Measurements from ENCODE around the gene RO60.
A peak's percentile ranks its signal among the peaks of the same experiment; 100 is the strongest.
"Not testable (repeated sequence)": the region's sequence is repeated elsewhere in the genome, so short reads cannot be mapped to it uniquely, and the experiment has no call there.

The RO60 gene

DNA sequence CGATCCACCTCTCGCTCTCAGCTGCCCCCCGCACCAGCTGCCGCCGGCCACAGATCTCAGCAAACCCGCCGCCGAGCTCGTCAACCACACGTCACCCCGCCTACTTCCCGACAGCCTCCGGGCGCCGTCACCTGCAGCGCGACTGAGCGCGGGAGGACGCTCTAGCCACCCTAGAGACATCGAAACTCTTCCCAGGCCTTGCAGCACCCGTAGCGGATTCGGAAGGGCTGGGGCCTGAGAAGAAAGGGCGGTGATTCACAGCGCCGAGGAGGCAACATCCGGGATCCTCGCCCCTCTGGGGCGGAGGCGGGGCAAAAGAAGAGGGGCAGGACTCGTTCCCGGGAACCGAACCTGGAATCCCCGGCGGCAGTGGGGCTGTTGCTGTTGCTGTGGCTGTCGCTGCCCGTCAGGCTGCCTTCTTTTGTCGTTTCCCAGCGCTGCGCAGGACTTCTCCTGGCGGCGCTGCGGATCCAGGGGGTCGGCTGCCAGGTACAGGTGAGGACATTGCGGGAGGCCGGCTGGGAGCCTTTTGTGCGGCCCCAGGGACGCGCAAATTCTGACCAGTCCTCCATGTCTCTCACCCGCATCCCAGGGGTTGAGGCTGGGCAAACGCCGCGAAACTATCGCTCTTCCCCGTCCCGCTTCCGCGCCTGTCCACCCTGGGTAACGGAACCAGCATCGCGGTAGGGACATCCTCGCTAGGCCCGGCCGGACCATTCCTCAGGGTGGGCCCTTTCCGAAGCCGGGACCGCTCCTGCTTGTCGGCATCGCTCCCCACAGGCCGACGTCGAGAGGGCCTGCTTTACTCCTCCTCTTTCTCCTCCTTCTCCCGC lies at the start of gene RO60, which contains the start of gene UCHL5:
Gene RO60, plus strand, starts transcription at position 331 of the 833 bp plus-strand sequence. CDS start 9,443 bp downstream, outside the sequence.
Gene UCHL5, minus strand, starts transcription at position 79 of the 833 bp plus-strand sequence. CDS start 100 bp downstream, outside the sequence.
- peak; percentile 99 for DNase-seq

DNA sequence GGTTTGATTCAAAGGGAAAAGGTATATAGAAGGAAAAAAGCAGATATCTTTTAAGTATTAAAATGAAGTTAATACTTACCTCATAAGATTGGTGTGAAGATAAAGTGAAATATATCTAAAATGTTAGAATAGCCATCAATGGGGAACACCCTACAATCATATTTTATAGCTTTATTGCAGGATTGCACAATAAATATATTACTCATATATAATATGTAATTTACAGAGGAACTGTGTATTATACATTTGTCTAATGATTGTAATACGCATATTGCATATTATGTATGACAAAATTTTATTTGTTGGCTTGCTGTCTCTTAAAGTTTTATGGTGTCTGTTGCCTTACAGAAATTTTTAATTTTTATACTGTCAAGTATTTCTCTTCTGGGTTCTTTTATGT lies 48.0 kb upstream of the RO60 start:
- no peak for DNase-seq

DNA sequence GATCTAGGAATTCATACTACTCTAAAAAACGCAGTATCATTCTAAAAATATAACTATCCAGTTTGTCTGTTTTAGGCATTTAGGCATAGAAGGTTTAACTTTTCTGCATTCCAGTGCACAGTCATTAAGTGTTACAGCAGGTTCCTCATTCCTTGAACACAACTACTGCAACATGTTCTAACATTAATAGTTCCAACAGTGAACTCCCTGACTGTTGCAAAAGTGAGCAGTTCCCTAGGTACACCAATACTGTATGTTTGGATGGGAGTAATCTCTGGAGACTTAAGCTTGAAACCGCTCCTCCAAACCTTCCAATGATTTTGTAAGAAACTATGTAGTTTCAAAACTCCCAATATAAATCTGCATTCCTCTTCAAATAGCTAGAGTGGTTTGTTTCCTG lies 46.4 kb upstream of the RO60 start:
- DNase-seq = no peak

DNA sequence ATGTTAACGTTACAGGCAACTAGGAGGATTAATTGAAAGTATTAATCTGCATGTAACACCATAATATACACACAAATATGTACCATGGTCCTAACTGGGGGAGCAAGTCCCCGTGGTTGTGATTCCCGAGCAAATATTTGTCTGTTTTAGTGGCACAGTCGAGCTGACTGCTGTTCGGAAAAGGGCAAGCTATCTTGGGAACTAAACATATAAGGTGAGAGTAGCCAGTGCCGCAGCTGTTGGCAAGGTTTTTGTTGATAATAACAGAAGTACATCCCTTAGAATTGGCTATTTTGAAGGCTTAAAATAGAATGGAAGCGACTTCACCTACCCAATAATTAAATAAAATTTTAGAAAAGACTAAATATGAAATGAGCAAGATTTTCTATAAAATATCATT lies 45.7 kb upstream of the RO60 start:
- DNase-seq = no peak

DNA sequence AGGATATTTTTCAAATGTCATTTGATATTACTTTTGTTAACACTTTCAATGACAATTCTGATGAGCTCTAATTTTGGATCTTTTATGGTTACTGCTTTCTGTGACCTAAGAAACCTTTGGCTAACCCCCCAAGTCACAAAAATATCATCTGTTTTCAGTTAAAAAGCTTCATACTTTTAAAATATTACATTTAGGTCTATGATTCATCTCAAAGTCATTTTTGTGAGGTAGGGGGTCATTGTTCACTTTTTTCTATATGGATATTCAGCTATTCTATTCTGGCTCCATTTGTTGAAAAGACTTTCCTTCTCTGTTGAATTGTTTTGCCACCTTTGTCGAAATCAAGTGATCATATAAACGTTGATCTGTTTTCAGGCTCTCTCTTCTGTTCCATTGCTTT lies 45.0 kb upstream of the RO60 start:
- DNase-seq = no peak

DNA sequence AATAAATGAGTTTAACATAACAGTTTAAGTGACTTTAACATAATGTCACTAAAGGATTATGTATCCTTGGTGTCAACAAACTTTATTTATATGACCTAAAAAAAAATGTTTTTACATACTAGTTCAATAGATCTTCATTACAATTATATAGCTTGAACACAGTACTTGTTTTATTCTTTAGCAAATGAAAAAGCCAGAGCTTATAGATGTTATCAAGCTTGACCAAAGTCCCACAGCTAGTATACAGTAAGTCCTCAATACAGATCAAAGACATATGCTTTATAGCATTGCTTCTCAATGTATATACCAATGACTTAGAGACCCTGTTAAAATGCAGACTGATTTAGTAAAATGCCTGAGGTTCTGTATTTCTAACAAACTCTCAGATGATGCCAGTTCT lies 42.6 kb upstream of the RO60 start:
- no peak for DNase-seq

DNA sequence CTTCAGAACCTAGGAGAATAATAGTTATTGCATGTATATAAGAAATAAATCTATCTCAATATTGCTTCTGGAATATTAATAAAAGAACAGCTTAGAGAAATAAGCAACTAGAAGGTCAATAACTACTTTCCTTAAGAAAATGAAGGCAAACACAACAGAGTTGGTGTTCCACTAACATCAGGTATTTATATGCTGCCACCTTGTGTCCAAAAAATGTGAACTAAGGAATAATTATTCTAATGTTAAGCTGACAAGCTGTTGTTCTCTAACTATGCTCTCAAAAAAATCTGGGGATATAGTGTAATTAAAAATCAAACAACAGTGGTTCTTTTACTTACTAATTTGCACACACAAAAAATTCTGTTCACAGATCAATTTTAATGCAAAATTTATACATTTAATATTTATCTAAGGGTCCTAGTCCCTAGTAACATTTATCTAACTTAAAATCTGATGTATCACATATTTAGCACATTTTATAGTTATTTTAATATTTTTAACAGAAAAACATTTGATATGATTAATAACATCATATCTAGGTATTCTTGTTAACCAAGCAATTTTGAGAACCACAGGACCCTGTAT lies 39.9 kb upstream of the RO60 start:
- DNase-seq = peak; percentile 77

DNA sequence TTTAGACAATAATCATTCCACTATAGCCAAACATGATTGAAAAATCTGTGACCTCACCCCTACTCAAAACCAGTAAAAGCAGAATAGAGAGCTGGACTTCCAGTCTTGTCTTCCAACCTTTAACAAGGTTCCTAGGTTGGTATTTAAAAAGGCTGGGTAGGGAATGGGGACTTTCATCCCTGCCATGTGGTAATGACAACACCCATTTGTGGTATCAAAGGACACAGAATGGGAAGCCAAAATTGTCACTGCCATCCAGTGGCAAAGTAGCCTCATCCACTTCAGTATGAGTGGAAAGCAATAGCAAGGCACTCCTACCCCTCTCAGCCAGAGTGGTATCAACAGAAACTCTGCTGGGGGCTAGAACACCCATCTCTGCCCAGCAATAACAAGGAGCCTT lies 34.2 kb upstream of the RO60 start:
- no peak for DNase-seq

DNA sequence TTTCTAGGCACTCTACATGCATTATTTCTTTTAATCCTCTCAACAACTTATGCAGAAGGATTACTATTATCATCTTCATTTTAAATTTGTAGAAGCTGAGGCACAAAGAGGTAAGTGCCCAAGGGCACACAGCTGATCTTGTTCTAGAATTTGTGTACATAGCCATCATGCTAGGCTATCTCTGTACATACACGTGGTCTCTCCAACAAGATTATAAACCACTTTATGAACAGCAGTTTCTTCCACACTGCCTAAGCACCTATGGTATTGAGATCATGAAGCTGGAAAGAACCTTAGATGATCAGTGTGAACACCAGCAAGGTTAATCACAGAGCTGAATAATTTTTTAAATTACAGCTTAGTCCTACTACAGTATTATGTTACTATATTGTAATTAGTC lies 29.1 kb upstream of the RO60 start:
- DNase-seq = peak; percentile 25

DNA sequence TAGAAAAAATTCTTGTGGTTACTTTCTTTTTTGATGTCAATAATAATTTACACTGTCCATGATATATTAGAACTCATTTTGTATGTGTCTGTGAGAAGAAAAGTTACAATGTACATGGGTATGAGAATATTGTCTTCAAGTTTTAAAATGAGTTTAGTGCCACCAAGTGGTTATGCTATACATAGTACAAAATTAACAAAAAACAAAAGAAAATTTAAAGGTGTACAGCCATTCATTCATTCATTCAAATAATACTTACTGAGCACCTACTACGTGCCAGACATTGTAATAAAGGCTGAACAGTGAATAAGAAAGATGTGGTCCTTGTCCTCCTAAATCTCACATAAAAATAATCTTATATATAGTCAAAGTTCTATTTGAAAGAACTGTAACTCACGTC lies 28.0 kb upstream of the RO60 start:
- DNase-seq = peak; percentile 57

DNA sequence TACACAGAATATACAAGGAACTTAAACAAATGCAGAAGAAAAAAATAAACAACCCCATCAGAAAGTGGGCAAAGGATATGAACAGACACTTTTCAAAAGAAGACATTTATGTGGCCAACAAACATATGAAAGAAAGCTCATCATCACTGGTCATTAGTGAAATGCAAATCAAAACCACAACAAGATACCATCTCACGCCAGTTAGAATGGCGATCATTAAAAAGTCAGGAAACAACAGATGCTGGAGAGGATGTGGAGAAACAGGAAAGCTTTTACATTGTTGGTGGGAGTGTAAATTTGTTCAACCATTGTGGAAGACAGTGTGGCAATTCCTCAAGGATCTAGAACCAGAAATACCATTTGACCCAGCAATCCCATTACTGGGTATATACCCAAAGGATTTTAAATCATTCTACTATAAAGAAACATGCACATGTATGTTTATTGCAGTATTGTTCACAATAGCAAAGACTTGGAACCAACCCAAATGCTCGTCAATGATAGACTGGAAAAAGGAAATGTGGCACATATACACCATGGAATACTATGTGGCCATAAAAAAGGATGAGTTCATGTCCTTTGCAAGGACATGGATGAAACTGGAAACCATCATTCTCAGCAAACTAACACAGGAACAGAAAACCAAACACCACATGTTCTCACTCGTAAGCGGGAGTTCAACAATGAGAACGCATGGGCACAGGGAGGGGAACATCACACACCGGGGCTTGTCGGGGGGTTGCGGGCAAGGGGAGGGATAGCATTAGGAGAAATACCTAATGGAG lies 26.6 kb upstream of the RO60 start:
- not testable (repeated sequence) for DNase-seq

DNA sequence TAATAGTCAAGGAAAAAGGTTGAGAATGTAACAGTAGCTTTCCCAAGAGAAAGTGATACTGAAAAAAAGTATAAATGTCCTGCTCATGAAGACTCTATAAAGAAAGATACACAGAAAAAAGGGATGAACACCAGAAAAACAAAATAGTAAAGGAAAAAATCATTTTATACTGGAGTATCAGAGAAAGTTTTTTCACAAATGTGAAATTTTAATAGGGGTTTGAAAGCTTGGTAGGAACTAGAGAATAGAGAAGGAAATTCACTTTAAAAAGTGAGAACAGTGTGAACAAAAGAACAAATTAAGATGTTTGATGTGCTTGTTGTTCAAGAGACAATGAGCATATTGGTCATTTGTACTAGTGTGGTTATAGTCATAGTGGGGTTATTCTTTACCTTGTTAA lies 25.8 kb upstream of the RO60 start:
- no peak for DNase-seq

DNA sequence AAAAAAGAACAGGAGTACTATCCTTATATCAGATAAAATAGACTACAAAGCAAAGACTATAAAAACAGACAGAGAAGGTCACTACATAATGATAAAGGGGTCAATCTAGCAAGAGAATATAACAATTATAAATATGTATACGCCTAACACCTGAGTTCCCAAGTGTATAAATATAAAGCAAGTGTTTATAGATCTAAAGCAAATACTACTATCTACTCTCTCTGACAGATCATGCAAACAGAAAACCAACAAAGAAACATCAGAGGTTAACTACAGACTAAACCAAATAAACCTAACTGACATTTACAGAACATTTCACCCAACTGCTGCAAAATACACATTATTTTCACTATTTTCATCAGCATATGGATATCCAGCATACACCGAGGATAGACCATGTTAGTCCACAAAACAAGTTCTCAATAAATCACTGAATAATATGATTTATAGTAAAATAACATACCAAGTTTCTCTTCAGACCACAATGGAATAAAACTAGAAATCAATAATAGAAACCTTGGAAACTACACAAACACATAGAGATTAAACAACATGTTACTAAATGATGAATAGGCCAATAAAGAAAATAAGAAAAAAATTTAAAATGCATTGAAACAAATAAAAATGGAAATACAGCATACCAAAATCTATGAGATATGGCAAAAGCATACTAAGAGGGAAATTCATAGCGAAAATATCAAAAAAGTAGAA lies 22.9 kb upstream of the RO60 start:
- no peak for DNase-seq

DNA sequence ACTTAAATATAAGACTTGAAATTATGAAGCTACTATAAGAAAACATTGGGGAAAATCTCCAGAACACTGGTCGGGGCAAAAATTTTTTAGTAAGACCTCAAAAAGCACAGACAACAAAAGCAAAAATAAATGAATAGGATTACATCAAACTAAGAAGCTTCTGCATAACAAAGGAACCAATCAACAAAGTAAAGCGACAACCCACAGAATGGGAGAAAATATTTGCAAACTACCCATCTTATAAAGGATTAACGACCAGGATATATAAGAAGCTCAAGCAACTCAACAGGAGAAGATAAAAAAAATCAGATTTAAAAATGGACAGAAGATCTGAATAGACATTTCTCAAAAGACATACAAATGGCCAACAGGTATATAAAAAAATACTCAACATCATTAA lies 19.4 kb upstream of the RO60 start:
- no peak for DNase-seq

DNA sequence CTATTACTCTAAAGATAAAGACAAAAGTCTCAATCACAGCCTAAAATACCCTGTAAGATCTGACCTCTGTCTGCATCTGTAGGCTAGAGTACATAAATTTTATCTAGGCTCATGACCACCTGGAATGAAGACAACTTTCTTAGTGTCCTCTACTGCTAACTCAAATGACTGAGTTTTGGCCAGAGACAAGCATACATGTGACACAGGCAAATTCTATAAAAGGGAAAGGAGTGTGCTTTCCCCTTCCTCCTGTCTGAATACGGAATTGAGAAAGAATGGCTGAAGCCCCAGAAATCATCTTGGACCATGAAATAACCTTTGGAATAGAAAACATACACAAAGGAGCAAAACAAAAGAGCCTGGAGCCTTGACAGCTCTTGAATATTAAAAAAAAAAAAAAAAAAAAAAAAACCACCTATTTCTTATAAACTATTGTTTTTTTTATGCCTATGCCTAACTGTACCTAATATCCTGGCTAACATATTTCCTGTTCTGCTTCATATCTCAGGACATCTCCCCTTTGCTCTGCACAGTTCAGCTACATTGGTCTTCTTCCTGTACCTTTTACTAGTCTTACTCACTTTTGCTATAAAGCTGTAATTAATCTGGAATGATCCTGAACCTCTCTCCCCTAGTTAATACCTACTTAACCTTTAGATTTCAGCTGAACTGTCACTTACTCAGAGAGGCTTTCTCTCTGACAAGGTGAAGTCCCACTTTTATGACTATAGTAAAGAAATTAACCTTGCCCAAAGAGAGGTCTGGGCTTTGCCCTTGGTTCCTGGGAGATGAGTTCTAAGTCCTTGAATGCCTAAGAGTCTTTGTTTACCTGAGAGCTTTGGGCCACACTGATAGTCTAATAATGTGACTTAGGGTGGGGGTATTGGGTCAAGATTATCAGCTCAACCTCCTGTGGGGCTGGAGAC lies 16.4 kb upstream of the RO60 start:
- no peak for DNase-seq

DNA sequence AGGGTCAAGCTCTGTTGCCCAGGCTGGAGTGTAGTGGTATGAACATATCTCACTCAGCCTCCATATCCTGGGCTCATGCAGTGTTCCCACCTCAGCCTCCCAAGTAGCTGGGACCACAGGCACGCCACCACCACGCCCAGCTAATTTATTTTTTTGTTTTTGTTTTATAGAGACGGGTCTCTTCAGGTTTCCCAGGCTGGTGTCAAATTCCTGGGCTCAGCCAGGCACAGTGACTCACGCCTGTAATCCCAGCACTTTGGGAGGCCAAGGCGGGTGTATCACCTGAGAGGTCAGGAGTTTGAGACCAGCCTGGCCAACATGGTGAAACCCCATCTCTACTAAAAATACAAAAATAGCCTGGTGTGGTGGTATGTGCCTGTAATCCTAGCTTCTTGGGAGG lies 10.5 kb upstream of the RO60 start:
- not testable (repeated sequence) for DNase-seq

DNA sequence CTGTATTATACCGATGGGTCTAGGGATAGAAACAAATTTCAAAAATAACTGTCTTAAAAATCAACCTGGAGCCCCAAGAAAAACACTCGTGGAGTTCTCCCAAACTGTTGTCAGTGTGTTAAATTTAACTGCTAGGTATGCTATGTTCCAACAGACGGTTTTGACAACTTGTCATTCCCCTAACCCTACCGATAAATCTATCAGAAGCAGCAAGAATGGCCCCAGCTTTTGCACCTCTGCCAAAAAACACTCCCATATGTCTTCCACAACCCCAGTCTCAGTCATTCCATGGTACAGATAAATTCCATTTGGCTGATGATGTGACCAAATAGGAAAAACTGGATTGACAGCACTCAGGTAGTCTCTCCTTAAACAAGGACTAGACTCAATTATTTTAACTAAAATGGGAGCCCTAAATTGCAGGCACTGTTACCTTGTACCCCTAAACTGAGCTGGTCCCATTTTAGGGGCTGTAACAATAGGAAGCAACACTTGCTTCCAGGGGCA lies 5.2 kb upstream of the RO60 start:
- DNase-seq = no peak

DNA sequence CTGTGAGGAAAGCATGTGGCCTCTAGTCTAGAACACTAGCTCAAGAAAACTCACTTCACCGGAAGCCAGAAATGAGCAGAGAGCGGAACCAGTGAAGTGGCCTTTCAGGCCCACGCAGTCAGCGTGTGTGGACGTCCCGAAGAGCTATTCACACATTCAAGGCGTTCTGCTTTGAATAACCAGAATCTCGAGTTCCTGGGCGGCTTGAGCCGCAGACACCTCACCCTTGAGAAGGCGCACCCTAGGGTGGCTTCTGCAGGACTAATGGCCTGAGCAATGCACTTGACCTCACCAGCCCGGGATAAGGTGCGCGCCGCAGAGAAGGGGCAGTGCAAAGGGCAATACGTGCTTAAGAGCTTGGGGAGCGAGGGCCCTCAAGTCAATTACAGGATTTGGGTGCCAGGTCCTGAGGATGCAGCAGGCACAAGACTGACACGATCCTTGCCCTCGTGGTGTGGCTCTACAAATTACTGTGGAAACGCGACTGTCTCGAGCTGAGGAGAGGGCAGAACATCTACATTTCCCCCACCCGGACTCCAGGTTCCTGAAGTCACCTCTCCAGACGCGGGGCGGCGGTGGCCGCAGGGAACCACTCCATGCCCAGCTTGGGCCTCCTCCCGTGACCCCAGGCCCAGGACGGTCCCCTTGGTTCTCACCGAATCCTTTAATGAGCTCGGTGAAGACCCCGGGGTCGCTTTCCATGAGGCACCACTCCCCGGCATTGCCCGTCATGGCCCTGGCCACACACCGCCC lies 707 bp upstream of the RO60 start:
- peak; percentile 88 for DNase-seq

DNA sequence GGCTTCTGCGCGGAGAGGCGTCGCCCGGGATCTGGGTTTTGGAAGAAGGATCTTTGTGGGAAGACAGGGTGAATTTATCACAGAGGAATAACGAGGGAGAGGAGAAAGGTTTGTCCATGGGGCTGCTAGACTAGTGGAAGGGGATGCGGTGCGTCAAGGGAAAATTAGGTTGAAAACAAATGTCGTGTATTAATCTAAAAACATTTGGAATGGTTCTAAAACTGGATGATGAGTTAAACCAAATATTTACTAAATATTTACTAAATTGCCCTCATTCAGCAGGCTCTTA lies 647 bp downstream of the RO60 start:
- DNase-seq = no peak

DNA sequence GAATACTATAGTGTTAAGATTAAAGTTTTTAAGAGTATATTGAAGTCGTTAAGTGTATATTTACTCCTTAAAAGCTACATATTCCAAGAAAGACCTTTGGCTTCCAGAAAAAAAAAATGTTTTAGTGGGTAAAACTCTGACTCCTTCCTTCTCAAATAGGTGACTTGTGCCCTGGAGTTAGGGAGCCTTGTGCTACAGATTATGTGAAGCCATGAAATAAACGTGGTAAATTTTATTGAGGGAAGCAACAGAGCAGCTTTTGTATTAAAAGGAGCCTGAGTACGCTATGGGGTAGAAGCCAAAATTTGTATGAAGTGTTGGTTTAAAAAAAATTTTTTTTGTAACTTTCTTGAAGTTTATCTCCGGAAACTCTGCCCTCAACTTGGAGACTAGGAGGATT lies 994 bp downstream of the RO60 start:
- DNase-seq = peak; percentile 27

DNA sequence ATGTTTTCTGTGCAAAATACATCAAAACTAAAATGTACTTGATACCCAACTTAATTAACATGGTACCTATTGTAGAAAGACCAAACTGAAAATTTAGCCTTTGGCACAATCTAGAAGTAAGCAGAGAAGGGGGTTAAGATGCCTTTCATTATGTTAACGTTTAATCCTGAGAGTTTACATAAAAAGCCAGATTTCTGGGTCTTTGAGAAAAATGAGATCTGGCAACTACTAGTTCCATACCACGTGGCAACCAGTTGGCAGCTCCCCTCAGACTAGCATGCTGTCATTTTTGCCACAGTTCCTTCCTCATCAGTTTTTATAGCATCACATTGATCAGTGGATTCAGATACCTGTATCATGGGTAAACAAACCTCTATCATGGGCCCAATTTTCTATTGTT lies 1.5 kb downstream of the RO60 start:
- peak; percentile 74 for DNase-seq
